Heart right ventricle (tissue), 16 donors: ENCODE data around the gene ADO. TPM values are rescaled to one million over a fixed set of nuclear protein-coding genes. Genes with fewer than 3 reads are reported as not detected.

Source experiments
- ATAC-seq, 8 donors: fragments of 200-7000 bp; cut with Tn5 transposase; one replicate each; pipeline ENCODE4 v1.9.1; 2020; ENCODE audit warnings: mild to moderate bottlenecking in 8 of 8, moderate library complexity in 8 of 8, moderate number of reproducible peaks in 1 of 8
- DNase-seq, 2 donors: peaks; one replicate each; pipeline ENCODE4 v3.0.0-alpha.2; 2020
- H3K27ac ChIP-seq, 10 donors: fragments of 200-600 bp; sonication (generic) in 2 of 10; one replicate each; pipeline versions ENCODE4 v1.5.0 to v1.8.0; 2020 to 2022; ENCODE audit warnings: mild to moderate bottlenecking in 3 of 10
- H3K27me3 ChIP-seq, 7 donors: fragments of 200-600 bp; one replicate each; pipeline ENCODE4 v1.8.0; 2021 to 2022; ENCODE audit warnings: mild to moderate bottlenecking in 2 of 7
- H3K36me3 ChIP-seq, 9 donors: fragments of 200-600 bp; sonication (generic) in 1 of 9; one replicate each; pipeline versions ENCODE4 v1.5.0 to v1.8.0; 2020 to 2022; ENCODE audit warnings: mild to moderate bottlenecking in 2 of 9
- H3K4me1 ChIP-seq, 9 donors: fragments of 200-600 bp; sonication (generic) in 1 of 9; one replicate each; pipeline versions ENCODE4 v1.5.0 to v1.8.0; 2020 to 2022; ENCODE audit warnings: mild to moderate bottlenecking in 4 of 9
- H3K4me3 ChIP-seq, 10 donors: fragments of 200-600 bp; sonication (generic) in 2 of 10; one replicate each; pipeline versions ENCODE4 v1.5.0 to v1.8.0; 2020 to 2022; ENCODE audit warnings: mild to moderate bottlenecking in 7 of 10, moderate library complexity in 2 of 10
- H3K9me3 ChIP-seq, 11 donors: fragments of 200-600 bp in 10 of 11; sonication (generic) in 2 of 11; one replicate each; pipeline versions ENCODE4 v1.5.0 to v1.8.0; 2013 to 2022; ENCODE audit warnings: mild to moderate bottlenecking in 2 of 11, control low read depth in 1 of 11, moderate library complexity in 1 of 11
- WGBS, 2 donors: extraction: QIAGEN DNeasy Blood & Tissue Kit; methylation state at CpG; one replicate each; pipeline ENCODE4 v1.1.7; 2013; ENCODE audit warnings: inconsistent platforms in 1 of 2; 5-methylcytosine and 5-hydroxymethylcytosine counted together
- intact Hi-C, 10 donors: fragments of 100-400 bp; cut with DNase I; formaldehyde crosslinking; loops; one replicate each; pipeline versions ENCODE4 v1.11.1 to v1.14.2; 2022
- polyA plus RNA-seq, 2 donors: library from polyadenylated mRNA; stranded (reverse); fragments of 200-250 nt; gene quantifications; one replicate each; pipeline ENCODE4 v1.2.3, GENCODE V29; 2013
- total RNA-seq, 10 donors: library from RNA; stranded (reverse); fragmentation: NEBNext Ultra II Directional in 3 of 10; extraction: Animal tissue kit (Norgen Biotek cat#: 25700) in 3 of 10; gene quantifications; one replicate each; pipeline versions ENCODE4 v1.2.1 to v1.2.4, GENCODE V29; 2021 to 2023
- TF ChIP-seq, protein P1 (sequence below), 9 donors: fragments of 200-600 bp; sonication (generic) in 2 of 9; IDR thresholded peaks; one replicate each; pipeline versions ENCODE4 v1.5.0 to v1.8.0; 2021 to 2022; ENCODE audit warnings: antibody characterized with exemption in 9 of 9, mild to moderate bottlenecking in 5 of 9, moderate library complexity in 1 of 9
- donor health status: Arrhythmogenic right ventricular cardiomyopathy.
- donor health status: ischemic (EF 13 %, LVEDD 7.1; RV severe dilation, severe dysfunction).
- donor health status: healthy with polysubstance abuse.
- donor health status: DM: no; HTN: yes; CAD: no.
- donor health status: DM: no; HTN: no; CAD: no.
- donor health status: ischemic (EF 25% LVEDD 6.9; RV normal size, moderate dysfunction).
- donor health status: ischemic (EF 25% LVEDD 5.7; RV mildly dilated, moderate dysfunction).
- donor health status: healthy.
- donor health status: DM: yes; HTN: yes; CAD: no.
- donor health status: Ischemic cardiomyopathy.
- donor health status: ischemic (EF 35%, LVEDD 5.7; RV mildly dilated, moderate dysfunction).
- donor health status: nonischemic (EF 11% LVEDD 7.7; RV severe dilation, severe dysfunction).
- donor health status: DM: yes; HTN: yes; CAD: no.
- donor health status: PGD.
- donor health status: ischemic (EF 29% LVEDD 5.4; RV normal size, mild dysfunction).
- donor health status: nonischemic (EF 23%, LVEDD 6.1; RV moderate dilation, normal function).

Gene ADO
- total and polyA plus RNA-seq, 12 donors, result 5.1 to 21.0 (median 17.0) TPM

DNA sequence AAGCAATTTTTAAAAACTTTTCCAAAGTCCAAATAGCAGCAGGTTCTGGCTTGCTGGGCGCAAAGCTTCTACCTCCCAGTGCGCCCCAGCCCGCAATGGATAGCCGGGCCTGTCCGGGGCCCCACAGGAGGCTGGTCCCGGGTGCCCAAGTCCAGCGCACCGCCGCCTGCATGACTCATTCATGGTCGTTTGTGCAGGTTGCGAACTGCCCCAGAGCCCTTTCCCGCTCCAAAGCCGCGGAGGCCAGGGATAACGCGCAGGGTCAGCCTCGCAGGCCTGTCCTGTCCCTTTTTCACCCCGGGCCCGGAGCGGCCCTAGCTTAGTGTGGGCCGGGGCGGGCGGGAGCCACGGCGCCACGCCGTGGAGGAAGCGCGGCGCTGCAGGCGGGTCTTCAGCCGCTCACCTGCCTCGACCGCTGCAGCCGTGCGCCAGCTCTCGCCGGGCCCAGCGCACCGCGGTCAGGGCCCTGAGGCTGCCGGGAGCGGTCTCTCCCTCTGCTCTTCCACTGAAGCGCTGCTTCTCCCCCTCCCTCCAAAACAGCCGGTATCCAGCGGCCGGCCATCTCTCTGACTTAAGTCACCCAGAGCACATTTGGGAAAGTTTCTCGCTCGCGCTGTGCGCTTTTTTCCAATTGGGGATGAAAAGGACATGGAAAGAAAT is 13.4 kb downstream of the ADO start:
- Histone ChIP-seq H3K36me3 (peaks cover 0 to 3% (median 0%) of the 10 kb centered on the region in 9 donors), H3K4me3 (peak overlapping the region; percentile 54 to 94 (median 74)), H3K4me1 (peaks cover 2 to 49% (median 44%) of the 10 kb centered on the region in 9 donors), H3K27ac (peak overlapping the region in 9 of 10 donors; percentile 79 to 93 (median 82)), H3K27me3 (peaks cover 0 to 75% (median 47%) of the 10 kb centered on the region in 7 donors), H3K9me3 (no peaks in the 10 kb centered on the region)
- TF ChIP-seq, protein P1, sequence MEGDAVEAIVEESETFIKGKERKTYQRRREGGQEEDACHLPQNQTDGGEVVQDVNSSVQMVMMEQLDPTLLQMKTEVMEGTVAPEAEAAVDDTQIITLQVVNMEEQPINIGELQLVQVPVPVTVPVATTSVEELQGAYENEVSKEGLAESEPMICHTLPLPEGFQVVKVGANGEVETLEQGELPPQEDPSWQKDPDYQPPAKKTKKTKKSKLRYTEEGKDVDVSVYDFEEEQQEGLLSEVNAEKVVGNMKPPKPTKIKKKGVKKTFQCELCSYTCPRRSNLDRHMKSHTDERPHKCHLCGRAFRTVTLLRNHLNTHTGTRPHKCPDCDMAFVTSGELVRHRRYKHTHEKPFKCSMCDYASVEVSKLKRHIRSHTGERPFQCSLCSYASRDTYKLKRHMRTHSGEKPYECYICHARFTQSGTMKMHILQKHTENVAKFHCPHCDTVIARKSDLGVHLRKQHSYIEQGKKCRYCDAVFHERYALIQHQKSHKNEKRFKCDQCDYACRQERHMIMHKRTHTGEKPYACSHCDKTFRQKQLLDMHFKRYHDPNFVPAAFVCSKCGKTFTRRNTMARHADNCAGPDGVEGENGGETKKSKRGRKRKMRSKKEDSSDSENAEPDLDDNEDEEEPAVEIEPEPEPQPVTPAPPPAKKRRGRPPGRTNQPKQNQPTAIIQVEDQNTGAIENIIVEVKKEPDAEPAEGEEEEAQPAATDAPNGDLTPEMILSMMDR (IDR thresholded peaks at IDR 0.05), result peak; percentile 75 to 98 (median 92)
- ATAC-seq, result peak; percentile 65 to 86 (median 80)
- peak; percentile 68 to 77 for DNase-seq
- 1% methylated on average over 46 to 51 of the region's 51 CpGs for WGBS, 2 donors
- intact Hi-C loops, result loop anchor here in 9 of 10 donors (1.0 to 10.0 kb wide), 17 partner anchors 55 to 383 kb away; no protein-coding TSS in a partner anchor

DNA sequence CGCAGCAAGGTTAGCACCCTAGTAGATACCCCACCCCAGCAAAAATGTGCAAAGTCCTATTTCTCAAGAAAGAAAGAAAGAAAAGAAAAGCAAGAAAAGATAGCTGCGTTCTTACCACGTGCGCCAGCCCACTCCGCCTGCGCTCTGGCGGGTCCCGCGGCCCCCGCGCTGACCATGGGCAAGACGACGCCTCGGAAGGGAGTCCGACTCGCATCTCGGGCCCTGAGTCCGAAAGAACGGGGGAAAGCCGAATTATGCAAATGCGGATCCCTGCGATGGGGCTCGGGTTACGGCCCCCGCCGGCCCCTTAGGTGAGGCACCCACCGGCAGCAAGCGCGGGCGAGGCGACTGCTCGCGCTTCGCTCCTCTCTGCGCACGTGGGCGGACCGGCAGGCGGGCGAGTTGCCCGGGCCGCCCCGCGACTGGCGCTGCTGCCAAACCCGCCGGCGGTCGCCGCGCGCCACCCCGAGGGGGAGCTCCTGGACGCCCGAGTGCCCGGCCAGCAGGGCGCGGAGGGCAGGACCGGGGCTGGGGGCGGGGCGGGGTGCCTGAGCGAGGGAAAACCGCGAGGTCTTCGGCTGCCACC is 14.0 kb downstream of the ADO start:
- peaks cover 2 to 49% (median 44%) of the 10 kb centered on the region in 9 donors for H3K4me1 ChIP-seq
- H3K27me3 ChIP-seq, result peaks cover 0 to 70% (median 44%) of the 10 kb centered on the region in 7 donors
- DNase-seq, result peak; percentile 28 to 50

DNA sequence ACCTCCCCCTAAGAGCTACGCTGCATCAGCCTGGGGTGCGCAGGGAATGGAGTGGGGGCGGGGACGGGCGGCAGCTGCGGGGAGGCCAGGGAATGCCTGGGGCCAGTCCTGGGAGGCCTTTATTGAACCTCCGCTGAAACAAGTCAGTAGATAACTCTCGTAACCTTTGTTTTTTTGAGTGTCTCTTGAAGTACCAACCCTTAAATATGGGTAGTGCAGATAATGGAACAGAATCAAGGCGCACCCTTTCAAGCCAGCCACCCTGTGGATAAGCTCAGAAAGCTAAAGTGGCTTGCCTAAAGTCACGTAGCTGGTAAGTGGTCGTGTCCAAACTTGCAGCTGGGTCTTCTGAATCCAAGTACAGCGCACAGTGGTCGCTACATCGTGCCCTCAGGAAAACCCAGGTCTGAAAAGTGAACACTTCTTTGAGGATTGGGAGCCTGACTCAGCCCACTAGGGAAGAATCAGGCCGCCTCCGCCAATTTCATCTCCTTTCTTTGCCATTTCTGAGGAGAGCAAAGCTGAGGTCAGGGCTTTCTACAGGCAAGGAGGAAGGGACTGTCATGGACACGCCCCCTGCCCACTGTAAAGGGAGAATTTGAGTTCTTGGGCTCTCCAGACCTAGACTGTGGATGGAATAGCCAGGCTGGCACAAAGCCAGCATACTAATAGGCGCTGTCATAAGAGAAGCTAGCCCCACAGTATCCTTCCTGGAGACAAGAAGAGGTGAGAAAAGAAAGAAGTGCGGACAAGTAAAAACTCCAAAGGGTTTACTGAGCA is 14.8 kb downstream of the ADO start:
- no peaks in the 10 kb centered on the region for H3K36me3 ChIP-seq
- DNase-seq, result peak in 1 of 2 donors; percentile 14
- no peak overlapping the region for H3K27ac ChIP-seq
- H3K9me3 ChIP-seq, result no peaks in the 10 kb centered on the region
- no peak for ATAC-seq
- peaks cover 2 to 49% (median 41%) of the 10 kb centered on the region in 9 donors for H3K4me1 ChIP-seq
- H3K4me3 ChIP-seq, result peak overlapping the region in 6 of 10 donors; percentile 67 to 94 (median 76)
- intact Hi-C loops, result loop anchor here in 9 of 10 donors (2.0 to 10.0 kb wide), 13 partner anchors 57 to 385 kb away; no protein-coding TSS in a partner anchor
- WGBS, 2 donors, result 33 to 36% methylated on average over 19 of the region's 19 CpGs
- H3K27me3 ChIP-seq, result peaks cover 0 to 62% (median 36%) of the 10 kb centered on the region in 7 donors
- TF ChIP-seq, protein P1 (IDR thresholded peaks at IDR 0.05), result no peak

More for the DNA sequence above, 14.0 kb downstream of the ADO start:
- intact Hi-C loops, result loop anchor here in 9 of 10 donors (1.0 to 10.0 kb wide), 15 partner anchors 56 to 384 kb away; no protein-coding TSS in a partner anchor
- no peak for ATAC-seq
- Histone ChIP-seq H3K4me3 (peak overlapping the region; percentile 54 to 94 (median 74)), H3K36me3 (no peaks in the 10 kb centered on the region), H3K27ac (peak overlapping the region in 6 of 10 donors; percentile 79 to 93 (median 84)), H3K9me3 (no peaks in the 10 kb centered on the region)
- 3 to 4% methylated on average over 62 to 65 of the region's 65 CpGs for WGBS, 2 donors
- TF ChIP-seq, protein P1 (IDR thresholded peaks at IDR 0.05), result peak in 6 of 9 donors; percentile 4 to 46 (median 31)

DNA sequence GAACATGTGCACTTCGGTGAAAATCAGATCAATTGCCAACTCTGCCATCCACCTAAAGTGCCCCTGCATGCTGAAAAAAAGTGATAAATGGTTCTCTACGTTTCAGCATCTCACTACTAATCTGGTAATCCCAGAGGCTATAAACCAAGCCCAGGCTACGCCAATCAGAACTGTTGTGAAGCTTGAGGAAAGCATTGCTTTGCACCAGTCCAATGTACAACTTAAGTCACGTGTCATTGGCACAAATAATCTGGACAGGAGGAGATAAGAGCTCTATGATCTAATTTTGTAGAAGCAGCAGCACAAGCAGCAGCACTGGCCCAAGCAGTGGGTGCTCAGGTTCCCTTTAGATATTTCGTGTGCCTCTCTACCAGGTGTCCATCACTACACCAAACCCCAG is 16.1 kb downstream of the ADO start:
- DNase-seq (no peak), ATAC-seq (no peak)
- 71% methylated on average over 5 of the region's 5 CpGs for WGBS, 2 donors
- intact Hi-C loops, result loop anchor here in 3 of 10 donors (5.0 to 10.0 kb wide), 4 partner anchors 208 to 386 kb away; no protein-coding TSS in a partner anchor
- H3K27ac ChIP-seq, result no peak overlapping the region
- H3K4me1 ChIP-seq, result peaks cover 2 to 40% (median 28%) of the 10 kb centered on the region in 9 donors
- H3K27me3 ChIP-seq, result peaks cover 0 to 49% (median 23%) of the 10 kb centered on the region in 7 donors
- H3K36me3 ChIP-seq, result no peaks in the 10 kb centered on the region
- H3K4me3 ChIP-seq, result no peak overlapping the region
- TF ChIP-seq, protein P1 (IDR thresholded peaks at IDR 0.05), result no peak
- no peaks in the 10 kb centered on the region for H3K9me3 ChIP-seq
